GM18499 (cell line): Measurements from ENCODE around the gene SLBP.

ENCODE experiments used
- ATAC-seq: cut with Tn5 transposase; IDR thresholded peaks from one replicate; pipeline ENCODE4 v1.9.1; 2021; ENCODE audit warnings: moderate number of reproducible peaks; ENCODE audit not compliant: insufficient read depth, unreplicated experiment

SLBP gene

GRCh38 chr4:1712216-1713002 lies at the start of gene SLBP:
Gene SLBP (minus strand): TSS chr4:1712319. CDS start chr4:1712188, 131 bp downstream.
- peak; percentile 48 for ATAC-seq

- no peak for ATAC-seq
Observed at GRCh38 chr4:1761130-1761689, 49.1 kb upstream of the SLBP start.

- no peak for ATAC-seq
Observed at GRCh38 chr4:1760521-1761071, 48.5 kb upstream of the SLBP start.

- ATAC-seq = no peak
Observed at GRCh38 chr4:1759818-1760223, 47.7 kb upstream of the SLBP start.

GRCh38 chr4:1759170-1759817 lies 47.2 kb upstream of the SLBP start:
- ATAC-seq = no peak

- ATAC-seq = no peak
Observed at GRCh38 chr4:1758306-1759121, 46.4 kb upstream of the SLBP start.

GRCh38 chr4:1757836-1758235 lies 45.7 kb upstream of the SLBP start:
- no peak for ATAC-seq

GRCh38 chr4:1756893-1757779 lies 45.0 kb upstream of the SLBP start:
- ATAC-seq = no peak

GRCh38 chr4:1756079-1756478 lies 44.0 kb upstream of the SLBP start:
- no peak for ATAC-seq

- ATAC-seq = no peak
Observed at GRCh38 chr4:1755297-1755696, 43.2 kb upstream of the SLBP start.

- ATAC-seq = no peak
Observed at GRCh38 chr4:1754336-1754735, 42.2 kb upstream of the SLBP start.

- ATAC-seq = no peak
Observed at GRCh38 chr4:1753697-1754311, 41.7 kb upstream of the SLBP start.

- ATAC-seq = no peak
Observed at GRCh38 chr4:1753294-1753696, 41.2 kb upstream of the SLBP start.

GRCh38 chr4:1752284-1753041 lies 40.3 kb upstream of the SLBP start:
- ATAC-seq = no peak

- no peak for ATAC-seq
Observed at GRCh38 chr4:1751919-1752283, 39.8 kb upstream of the SLBP start.

- no peak for ATAC-seq
Observed at GRCh38 chr4:1751155-1751918, 39.2 kb upstream of the SLBP start.

GRCh38 chr4:1750381-1751154 lies 38.4 kb upstream of the SLBP start:
- no peak for ATAC-seq
